ENCODE results near the gene EIF6.

GRCh38 chr20:35270021-35270902, 14.3 kb downstream of the EIF6 start:
- TF ChIP-seq, protein P1, sequence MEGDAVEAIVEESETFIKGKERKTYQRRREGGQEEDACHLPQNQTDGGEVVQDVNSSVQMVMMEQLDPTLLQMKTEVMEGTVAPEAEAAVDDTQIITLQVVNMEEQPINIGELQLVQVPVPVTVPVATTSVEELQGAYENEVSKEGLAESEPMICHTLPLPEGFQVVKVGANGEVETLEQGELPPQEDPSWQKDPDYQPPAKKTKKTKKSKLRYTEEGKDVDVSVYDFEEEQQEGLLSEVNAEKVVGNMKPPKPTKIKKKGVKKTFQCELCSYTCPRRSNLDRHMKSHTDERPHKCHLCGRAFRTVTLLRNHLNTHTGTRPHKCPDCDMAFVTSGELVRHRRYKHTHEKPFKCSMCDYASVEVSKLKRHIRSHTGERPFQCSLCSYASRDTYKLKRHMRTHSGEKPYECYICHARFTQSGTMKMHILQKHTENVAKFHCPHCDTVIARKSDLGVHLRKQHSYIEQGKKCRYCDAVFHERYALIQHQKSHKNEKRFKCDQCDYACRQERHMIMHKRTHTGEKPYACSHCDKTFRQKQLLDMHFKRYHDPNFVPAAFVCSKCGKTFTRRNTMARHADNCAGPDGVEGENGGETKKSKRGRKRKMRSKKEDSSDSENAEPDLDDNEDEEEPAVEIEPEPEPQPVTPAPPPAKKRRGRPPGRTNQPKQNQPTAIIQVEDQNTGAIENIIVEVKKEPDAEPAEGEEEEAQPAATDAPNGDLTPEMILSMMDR (conservative IDR thresholded peaks at IDR 0.05; ENCODE audit: low read depth, low read length), result no peak
- TF ChIP-seq EZH2 (IDR thresholded peaks at IDR 0.05; ENCODE audit: borderline replicate concordance, low read depth, low read length, poor library complexity, severe bottlenecking), result no peak
